ENCODE measurements around the gene SEMA4C.

SEMA4C gene

DNA sequence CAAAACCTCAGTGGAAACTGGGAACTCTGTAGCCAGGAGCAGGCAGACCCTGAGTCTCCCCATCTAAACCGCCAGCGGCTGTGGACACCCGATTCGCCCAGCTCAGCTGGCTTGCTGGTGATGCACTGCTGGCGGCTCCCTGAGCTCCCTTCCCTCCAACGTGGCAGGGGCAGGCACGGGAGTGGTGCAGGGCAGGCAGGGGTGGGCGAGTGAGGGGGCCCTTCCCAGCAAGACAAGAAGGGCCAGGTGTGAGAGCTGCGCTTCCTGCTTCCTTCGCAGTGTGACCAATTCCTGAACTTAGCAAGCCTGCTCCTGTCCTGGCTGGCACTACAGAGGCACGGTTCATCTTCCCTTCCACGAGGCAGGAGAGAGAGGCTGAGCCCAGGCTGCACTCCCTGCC lies 12.3 kb upstream of the SEMA4C start:
- DNase-seq (ENCODE audit: insufficient read length, low spot score) (no peak), FAIRE-seq (no peak)

DNA sequence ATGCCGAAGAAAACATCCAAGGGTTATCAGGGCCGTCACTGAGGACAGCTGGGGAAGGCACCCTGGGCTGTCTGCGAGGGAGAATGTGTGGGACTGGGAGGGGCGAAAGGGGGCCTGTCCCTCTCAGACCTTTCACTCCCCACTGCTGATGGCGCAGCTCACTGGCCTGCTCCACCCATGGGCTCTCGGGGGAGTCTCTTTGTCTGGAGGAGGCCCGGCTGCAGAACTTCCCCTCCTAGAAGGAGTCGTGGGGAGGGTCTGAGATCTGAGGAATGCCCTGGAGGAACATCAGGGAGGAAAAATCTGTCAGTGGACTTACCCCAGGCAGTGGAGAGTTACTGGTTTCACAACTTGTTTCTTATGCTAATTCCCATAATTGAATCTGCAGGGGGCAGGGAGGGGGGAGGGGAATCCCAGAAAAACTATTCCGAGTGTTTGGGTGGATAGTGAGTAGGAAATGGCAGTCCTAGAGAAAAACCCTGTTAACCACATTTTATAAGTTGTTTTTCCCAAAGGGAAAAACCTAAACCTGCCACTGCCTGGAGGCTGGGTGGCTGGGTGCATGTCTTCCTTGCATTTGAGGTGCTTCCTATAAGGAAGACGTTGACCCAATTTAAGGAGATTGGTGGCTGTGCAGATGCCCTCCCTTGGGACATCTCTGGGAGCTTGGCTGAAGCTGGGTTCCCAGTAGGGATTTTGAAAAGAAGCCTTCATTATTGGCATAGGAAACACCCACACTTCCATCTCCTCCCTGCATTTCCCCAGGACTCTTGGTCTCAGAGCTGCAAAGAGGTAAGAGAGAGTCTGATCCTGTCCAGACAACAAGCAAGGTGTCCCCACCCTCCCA lies 11.7 kb upstream of the SEMA4C start:
- FAIRE-seq (no peak), DNase-seq (ENCODE audit: insufficient read length, low spot score) (no peak)

DNA sequence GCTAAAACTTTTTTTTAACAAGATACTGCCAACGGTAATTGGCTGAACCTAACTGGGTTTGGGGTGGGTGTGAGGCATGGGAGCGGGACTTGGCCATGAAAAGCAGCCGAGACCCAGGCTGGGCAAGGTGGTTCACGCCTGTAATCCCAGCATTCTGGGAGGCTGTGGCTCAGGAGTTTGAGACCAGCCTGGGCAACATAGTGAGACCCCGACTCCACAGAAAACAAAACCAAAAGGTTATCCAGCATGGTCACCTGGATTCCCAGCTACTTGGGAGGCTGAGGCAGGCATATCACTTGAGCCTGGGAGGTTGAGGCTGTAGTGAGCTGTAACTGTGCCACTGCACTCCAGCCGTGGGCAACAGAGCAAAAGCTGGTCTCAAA lies 11.0 kb upstream of the SEMA4C start:
- DNase-seq (ENCODE audit: insufficient read length, low spot score) (no peak), FAIRE-seq (peak; percentile 69)

DNA sequence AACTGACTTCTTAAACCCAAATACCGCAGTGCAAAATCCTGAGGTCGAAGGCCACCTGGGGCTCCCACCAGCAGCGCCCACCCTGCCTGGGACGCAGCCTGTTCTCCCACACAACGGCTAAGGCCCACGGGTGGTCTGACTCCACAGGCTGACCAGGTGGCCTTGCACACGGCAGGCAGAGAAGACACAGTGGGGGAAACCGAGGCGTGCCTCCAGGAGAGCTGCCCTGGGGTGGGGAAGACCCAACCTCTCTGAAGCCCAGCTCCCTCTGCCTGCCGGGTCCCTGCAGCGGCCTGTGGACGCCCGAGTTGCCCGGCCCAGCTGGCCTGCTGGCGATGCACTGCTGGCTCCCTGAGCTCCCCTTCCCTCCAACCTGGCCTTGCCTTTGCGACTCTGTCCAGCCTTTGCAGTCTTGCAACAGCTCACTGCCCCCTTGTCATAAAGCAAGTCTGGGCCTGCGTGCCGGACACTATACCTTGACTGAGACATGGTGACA lies 9.7 kb upstream of the SEMA4C start:
- DNase-seq (ENCODE audit: insufficient read length, low spot score): no peak

DNA sequence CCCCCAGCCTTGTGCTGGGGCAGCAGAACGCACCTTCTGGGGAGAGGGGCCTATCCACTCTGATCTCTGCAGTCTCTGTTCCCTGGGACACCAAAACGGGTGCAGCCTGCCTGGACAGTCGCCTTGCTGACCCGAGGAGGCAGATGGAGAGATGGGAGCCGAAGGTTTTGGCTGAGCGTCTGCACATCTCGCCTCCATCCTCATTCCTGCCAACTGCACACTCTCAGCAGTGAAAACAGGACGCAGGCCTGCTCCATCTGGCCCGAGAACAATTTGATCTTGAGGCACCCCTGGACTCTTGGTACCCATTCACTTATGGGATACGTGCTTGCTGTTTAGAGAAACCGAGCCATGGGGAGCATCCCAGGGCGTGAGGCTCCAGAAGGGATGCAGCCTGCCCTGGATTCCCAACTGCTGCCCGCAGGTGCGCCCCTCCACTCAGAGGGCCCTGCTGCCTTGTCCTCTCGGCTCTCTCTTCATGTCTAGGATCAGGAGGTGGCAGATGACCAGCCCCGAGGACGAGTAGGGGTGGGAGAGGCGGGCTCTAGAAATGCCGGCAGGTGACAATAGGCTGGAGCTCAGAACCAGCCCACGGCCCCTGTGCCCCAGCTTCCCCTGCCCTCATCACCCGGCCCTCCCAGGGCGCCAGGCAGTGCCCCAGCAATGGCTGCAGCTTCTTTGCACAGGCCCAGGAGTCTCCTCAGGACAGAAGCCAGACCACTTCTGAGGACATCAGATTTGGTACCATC lies 9.1 kb upstream of the SEMA4C start:
- no peak for FAIRE-seq
- DNase-seq (ENCODE audit: insufficient read length, low spot score): no peak

More for the DNA sequence above, 9.7 kb upstream of the SEMA4C start:
- FAIRE-seq: no peak

DNA sequence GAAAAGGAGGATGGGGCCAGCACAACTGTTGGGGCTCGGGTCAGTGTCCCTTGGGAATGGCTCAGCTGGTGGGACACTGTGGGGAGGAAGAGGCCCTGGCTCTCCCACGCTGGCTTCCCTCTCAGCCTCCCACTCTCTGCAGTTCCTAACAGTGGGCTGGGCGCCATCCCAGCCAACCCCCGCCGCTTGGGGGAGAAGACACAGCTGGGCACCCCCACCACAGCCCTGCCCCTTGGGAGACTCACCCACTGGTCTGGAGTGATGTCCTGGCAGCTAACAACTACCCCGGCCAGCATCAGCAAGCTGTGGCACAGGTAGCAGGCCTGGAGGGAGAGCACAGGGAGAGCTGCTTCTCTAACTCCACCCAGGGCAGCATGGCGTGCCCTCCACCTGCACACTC lies 8.3 kb upstream of the SEMA4C start:
- peak; percentile 62 for FAIRE-seq

DNA sequence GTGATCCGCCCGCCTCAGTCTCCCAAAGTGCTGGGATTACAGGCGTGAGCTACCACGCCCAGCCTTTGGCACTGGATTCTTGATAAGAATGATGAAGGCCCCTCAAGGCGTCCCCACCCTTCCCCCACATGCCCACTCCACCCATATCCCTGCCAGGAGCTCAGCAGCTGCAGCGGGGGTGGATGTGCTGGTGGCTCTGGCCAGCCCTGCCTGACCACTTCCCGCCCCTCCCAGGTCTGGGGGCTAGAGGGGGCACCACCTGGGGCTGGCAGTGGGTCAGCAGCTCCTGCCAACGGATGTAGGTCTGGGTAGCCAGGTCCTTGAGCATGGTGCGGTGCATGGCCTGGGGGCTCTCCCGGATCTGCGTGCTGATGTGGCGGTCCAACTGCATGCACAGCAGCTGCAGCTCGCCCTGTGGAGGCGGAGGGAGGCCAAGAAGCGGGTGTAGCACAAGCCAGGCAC lies 7.8 kb upstream of the SEMA4C start:
- DNase-seq (ENCODE audit: insufficient read length, low spot score) (no peak), FAIRE-seq (peak; percentile 59)

More for the DNA sequence above, 8.3 kb upstream of the SEMA4C start:
- no peak for DNase-seq (ENCODE audit: insufficient read length, low spot score)

DNA sequence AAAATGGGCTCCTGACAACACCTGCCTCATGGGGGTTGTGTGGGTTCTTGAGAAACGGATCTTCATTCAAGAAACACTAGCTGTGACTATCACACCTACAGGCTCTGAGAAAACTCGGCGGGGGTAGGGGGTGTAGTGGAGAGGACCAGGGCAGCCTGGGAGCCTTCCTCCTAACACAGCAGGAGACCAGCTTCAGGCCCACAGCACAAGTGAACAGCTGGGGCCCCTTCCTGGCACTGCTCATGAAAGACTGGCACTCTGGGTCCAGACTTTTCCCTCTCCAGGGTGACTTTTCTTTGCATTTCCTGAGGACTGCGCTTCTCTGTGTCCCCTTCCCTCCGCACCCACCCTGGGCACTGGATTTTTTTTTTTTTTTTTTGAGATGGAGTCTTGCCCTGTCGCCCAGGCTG lies 7.2 kb upstream of the SEMA4C start:
- FAIRE-seq: no peak
- DNase-seq (ENCODE audit: insufficient read length, low spot score): no peak

DNA sequence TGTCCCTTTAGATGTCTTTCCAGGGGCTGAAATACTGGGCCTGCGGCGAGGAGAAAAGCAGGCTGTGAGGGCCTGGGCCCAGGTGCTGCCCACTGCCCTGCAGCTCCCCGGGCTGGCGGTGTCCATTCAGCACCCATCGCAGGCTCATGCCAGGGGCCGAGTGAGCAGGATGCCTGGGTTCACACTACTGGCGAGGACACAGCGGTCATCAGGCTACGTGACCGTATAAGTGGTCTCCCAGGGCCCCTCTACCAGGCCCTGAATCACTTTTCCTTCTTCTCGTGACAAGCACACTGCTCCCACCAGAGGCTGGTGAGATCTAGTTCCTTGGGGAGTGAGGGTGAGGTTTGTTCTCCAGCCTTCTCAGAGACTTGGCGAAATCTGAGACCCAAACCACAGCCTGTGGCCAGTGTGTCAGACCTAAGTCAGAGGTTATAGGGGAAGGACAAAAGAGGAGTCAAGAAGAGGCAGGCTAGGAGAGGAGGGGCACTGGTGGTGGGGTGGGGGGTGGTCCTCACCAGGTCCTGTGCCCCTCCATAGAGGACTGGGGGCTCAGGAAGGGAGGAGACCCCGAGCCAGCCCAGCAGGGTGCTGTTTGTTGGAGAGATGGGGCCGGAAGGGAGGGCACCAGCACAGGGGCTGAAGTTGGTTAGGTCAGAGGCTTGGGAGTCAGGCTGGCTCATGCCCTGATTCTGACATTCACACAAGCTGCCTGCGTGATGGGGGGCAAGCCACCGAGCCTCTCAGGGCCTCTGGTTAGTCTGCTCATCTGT lies 6.6 kb upstream of the SEMA4C start:
- FAIRE-seq: peak; percentile 36
- peak; percentile 86 for DNase-seq (ENCODE audit: insufficient read length, low spot score)

DNA sequence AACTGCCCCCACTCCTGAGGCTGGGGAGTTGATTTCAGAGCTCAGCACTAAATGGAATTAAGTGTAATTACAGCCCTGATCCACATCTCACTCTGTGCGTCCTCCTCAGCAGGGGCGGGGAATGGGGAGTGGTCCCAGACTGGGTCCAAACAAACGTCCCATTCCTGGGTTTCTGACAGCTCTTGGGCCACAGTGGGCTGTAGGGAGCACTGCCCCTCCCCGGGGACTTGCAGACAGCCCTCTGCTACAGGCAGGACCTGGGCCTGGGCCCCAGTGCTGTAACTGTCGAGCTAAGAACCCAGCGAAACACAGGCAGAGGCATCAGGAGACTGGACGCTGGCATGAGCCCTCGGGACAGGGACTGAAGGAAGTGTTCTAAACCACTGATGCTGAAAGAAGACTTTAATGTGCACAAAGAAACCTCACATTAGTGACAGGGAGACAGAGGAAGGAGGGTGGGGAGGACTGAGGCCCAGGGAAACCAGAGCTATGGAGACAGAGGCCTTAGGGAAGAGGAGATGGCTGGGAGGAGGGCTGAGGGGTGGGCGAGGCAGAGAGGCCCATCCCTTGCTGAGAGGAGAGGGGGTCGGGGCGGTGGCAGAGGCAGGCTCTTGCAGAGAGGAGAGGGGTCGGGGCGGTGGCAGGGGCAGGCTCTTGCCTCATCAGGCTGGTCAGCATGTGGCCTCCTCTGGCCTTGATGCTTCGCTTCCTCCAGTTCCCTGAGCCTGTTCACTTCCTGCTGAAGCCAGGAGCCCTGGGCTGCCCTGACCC lies 5.8 kb upstream of the SEMA4C start:
- no peak for DNase-seq (ENCODE audit: insufficient read length, low spot score)
- no peak for FAIRE-seq

DNA sequence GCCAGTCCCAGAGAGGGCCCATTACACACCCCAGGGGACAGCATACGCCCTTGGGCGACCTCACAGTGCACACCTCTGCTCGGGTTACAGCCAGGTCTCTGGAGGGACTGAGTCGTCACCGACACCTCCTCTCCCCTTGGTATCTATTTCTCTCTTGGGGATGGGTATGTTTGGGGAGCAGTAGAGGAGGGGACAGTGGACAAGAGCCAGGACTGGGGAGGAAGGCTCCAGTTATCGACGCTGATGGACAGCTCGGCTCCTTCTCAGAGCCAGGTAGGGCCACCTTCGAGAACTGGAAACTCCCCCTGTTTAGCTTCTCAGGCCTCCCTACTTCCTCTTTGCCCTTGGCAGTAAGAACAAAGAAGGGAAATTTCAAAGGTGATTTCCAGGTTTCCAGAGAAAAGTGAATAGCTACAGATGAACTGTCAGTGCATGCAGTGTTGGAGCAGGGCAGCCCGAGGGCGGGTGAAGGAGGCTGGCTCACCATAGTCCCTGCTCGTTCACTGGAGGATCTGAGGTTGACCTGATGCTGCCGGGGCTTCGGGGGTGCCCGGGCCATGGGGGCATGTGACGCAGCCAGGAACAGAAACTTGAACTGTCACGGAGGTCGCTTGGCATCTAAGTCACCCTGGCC lies 4.4 kb upstream of the SEMA4C start:
- DNase-seq (ENCODE audit: insufficient read length, low spot score) (no peak), FAIRE-seq (no peak)

DNA sequence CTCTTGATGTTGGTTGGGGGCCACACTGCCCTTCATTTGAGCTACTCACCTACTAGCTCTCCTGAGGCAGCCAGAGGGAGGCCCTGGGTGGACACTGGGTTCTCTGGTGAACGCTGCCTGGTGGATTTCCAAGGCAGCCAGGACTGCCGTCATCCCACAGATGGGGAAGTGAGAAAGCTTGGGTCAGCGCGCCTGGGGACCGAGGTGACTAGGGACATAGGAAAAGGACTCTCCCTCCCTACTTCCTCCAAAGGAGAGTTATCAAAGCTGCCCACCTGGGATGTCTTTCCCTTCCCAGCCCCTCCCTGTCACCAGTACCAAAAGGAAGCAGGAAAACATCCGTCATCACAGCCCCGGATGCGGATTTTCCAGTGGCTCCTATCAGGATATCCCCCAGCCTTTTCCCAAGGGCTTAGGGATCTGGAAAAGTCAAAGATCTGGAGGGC lies 3.8 kb upstream of the SEMA4C start:
- FAIRE-seq (no peak), DNase-seq (ENCODE audit: insufficient read length, low spot score) (no peak)

DNA sequence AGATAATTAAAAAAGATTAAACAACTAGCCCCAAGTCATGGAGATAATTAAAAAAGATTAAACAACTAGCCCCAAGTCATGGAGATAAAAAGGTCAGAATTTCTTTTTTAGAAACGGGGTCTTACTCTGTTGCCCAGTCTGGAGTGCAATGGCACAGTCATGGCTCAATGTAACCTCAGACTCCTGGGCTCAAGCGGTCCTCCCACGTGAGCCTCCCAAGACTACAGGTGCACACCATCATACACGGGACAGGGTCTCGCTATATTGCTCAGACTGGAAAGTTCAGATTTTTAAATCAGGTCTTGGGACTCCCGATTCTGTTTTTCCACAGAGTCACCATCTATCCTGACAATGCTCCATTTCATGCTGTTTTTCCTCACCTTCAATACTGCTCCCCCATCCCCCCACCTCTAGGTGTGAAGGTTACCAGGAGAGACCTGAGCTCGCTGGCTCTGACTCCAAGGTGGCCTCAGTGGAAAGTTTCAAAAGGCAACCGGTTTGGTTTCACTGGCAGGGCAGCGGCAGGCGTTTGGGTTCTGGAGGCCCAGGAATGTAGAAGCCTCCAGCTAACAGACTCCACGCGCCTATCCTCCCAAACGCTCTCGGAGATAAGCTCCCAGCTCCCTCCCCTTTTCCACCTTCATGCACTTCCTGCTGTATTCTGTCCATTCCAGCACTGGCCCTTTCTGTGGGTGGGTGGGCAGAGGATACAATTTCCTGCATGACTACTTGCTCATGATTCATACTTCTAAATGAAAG lies 2.9 kb upstream of the SEMA4C start:
- no peak for FAIRE-seq
- DNase-seq (ENCODE audit: insufficient read length, low spot score): no peak

DNA sequence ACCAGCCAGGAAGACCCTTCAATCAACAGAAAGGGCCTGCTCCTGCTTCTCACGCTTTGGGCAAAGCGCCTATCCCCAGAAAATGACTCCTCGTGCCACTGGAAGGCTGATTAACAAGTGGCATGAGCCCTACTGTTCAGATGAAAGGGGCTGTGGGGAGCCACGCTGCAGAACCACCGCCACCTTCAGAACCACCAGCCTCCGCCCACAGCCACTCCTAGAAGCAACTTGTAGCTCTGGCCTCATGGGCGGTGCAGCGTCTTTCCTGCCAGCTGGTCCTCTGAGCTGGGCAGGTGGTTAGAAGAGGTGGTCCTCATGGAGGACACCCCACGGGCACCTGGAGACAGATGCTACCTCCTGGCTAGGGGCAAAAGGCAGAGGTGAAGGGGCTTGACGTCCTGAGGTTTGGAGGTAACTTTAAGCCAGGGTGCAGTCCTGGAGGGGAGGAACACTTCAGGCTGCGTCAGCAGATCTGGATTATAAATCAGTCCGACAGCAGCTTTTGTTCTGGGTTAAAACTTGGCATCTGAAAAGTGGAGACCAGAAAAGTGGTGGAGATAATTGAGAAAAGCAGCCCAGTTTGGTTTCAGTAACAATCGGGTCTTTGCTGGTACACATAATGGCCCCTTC lies 861 bp upstream of the SEMA4C start:
- DNase-seq (ENCODE audit: insufficient read length, low spot score) (no peak), FAIRE-seq (peak; percentile 20)

DNA sequence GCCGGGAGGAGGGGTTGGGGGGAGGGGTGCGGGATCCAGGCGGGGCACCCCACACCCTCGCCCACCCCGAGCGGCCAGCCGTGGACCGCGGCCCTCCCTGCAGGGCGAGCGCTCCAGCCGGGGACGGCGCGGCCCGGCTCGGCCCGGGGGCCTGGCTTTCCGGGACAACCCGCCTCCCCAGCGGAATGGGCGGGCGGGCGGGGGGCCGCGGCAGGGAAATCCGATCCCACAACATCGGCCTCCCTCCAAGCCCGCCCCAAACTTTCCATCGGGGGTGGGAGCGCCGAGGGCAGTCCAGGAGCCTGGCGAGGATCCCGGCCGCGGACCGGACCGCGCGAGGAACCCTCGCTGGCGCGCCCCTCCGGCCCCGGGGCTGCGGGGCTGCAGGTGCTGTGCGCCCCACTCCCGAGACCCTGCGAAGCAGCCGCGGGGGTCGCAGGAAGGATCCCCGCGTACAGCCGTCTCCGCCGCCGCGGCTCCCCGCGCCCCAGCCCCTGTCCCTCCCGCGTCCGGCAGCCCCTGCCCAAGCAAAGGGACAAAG lies 529 bp downstream of the SEMA4C start:
- FAIRE-seq (no peak), DNase-seq (ENCODE audit: insufficient read length, low spot score) (peak; percentile 71)

DNA sequence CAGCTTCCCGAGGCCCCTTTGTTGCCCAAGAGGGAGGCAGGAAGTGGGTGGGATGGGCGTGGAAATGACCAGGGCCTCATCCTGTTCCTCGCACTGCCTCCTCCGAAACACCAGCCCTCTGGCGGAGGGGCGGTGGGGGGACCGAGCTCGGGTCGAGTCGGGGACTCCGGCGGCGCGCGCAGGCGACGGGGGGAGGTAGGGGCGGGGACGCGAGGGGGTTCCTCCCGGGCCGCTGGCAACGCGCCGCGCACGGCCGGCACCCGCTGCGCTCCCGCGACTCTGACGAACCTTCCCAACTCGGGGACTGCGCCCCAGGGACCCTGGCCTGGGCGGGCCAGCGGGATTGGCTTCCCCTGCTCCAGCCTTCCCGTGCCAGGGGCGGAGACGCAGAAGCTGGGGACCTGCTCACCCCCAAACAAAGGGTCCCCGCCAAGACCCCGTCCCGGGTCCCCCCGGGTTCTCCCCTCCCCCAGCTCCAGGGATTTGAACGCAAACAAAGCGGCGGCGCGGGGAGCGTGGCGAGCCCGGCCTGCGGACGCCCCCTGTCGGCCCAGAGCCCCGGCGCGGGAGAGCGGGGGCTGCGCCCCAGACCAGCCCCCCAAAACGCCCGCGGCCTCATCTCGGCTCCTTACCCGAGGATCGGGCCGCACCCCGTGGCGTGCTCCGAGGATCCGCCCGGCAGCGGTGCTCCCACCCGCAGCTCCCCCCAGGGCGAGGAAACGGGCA lies 1.2 kb downstream of the SEMA4C start:
- peak; percentile 99 for DNase-seq (ENCODE audit: insufficient read length, low spot score)

DNA sequence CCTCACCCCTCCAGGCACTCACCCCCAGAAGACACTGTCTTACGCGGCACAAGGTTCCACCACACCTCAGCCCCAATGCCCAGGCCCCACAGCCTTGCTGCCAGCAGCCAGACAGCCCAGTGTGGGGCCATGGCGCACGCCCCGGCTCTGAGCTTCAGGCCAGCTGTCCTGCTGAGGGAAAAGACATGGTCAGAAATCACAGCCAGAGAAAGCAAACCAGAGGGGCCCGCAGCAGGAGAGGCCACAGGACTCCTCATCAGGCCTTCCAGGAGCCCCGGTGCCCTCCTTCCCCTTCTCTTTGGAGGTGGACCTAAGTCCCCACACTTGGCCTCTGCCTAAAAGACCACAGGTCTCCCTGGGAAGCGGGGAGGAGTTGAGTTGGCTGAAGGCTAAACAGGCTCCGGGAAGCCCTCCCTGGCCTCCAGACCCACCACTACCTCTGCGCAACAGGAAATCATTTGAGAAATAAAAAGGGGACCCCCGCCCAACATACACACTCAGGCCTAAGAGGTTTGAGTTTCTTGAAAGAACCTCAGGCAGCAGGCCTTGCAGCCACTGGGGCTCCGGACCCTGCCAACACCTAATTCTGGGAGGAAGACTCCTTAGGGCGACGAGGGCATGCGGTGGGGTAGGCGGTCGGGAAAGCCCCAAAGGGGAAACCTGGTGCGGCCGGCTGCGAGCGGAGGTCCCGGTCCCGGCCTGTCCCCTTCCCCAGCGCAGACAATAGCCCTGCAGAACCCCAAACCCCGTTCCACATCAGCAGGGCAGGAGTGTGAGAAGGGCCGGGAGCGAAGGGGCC lies 1.9 kb downstream of the SEMA4C start:
- FAIRE-seq: no peak
- no peak for DNase-seq (ENCODE audit: insufficient read length, low spot score)

More for the DNA sequence above, 1.2 kb downstream of the SEMA4C start:
- FAIRE-seq: peak; percentile 98

All from HTR-8/SVneo (cell line).